ENCODE results near the gene CDCA7L.

Gene CDCA7L

GRCh38 chr7:21898265-21898930 is 47.3 kb downstream of the CDCA7L start:
- Histone ChIP-seq H3K36me3 (ENCODE audit: insufficient read depth, low read length) (peaks cover 17% of the 10 kb centered on the region; the same call in 1 of the 2 replicates), H3K9me3 (ENCODE audit: insufficient read depth, low read depth, low read length) (no peaks in the 10 kb centered on the region), H3K9me2 (replicated peaks; ENCODE audit: low read depth, low read length) (no peaks in the 10 kb centered on the region), H3K4me1 (ENCODE audit: insufficient read depth, low read length, poor library complexity, severe bottlenecking) (peaks cover 27% of the 10 kb centered on the region), H4K20me1 (ENCODE audit: insufficient read depth, low read length, poor library complexity, severe bottlenecking) (no peaks in the 10 kb centered on the region), H3K79me2 (ENCODE audit: insufficient read depth, low read length) (no peaks in the 10 kb centered on the region), H3K27me3 (ENCODE audit: insufficient read depth, low read length, poor library complexity, severe bottlenecking) (no peaks in the 10 kb centered on the region), H3K4me2 (ENCODE audit: low read depth, low read length, poor library complexity, severe bottlenecking) (peak overlapping the region; percentile 38), H3F3A (ENCODE audit: low read depth) (no peaks in the 10 kb centered on the region), H3K9ac (ENCODE audit: low read depth, low read length, poor library complexity, severe bottlenecking) (peak overlapping the region; percentile 6), H2AFZ (ENCODE audit: low read length) (peak overlapping the region; percentile 28), H3K4me3 (ENCODE audit: low read length, poor library complexity, severe bottlenecking) (peak overlapping the region; percentile 21)
- no peak for TF ChIP-seq EZH2phosphoT487 (IDR thresholded peaks at IDR 0.05; ENCODE audit: borderline replicate concordance)
- TF ChIP-seq, protein P1, sequence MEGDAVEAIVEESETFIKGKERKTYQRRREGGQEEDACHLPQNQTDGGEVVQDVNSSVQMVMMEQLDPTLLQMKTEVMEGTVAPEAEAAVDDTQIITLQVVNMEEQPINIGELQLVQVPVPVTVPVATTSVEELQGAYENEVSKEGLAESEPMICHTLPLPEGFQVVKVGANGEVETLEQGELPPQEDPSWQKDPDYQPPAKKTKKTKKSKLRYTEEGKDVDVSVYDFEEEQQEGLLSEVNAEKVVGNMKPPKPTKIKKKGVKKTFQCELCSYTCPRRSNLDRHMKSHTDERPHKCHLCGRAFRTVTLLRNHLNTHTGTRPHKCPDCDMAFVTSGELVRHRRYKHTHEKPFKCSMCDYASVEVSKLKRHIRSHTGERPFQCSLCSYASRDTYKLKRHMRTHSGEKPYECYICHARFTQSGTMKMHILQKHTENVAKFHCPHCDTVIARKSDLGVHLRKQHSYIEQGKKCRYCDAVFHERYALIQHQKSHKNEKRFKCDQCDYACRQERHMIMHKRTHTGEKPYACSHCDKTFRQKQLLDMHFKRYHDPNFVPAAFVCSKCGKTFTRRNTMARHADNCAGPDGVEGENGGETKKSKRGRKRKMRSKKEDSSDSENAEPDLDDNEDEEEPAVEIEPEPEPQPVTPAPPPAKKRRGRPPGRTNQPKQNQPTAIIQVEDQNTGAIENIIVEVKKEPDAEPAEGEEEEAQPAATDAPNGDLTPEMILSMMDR (conservative IDR thresholded peaks at IDR 0.05; ENCODE audit: low read length) = no peak

DNA sequence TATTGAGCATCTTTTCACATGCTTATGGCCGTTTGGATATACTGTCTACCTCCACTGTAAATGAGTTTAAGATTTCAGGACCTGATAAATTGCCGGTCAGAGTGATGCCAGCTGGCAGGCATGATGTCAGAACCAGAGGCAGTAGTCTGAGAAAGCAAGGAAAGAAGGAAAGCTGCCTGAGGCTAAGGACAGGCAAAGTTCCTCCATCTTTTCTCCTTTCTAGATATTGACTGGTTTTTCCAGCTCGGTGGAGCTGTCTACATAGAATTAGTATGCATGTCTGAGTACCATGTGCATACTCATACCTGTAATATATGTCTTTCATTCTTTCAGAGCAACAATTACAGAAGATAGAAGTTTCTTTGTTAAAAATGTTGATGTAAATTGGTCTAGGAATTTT is 52.3 kb downstream of the CDCA7L start:
- no peaks in the 10 kb centered on the region for H4K20me1 ChIP-seq (ENCODE audit: insufficient read depth, low read length, poor library complexity, severe bottlenecking)

GRCh38 chr7:21891291-21891690 is 54.4 kb downstream of the CDCA7L start:
- Histone ChIP-seq H3K27me3 (ENCODE audit: insufficient read depth, low read length, poor library complexity, severe bottlenecking) (no peaks in the 10 kb centered on the region), H3K4me1 (ENCODE audit: insufficient read depth, low read length, poor library complexity, severe bottlenecking) (peaks cover 7% of the 10 kb centered on the region), H3F3A (ENCODE audit: low read depth) (no peaks in the 10 kb centered on the region), H3K36me3 (ENCODE audit: insufficient read depth, low read length) (no peaks in the 10 kb centered on the region), H3K4me3 (ENCODE audit: low read length, poor library complexity, severe bottlenecking) (no peak overlapping the region), H3K4me2 (ENCODE audit: low read depth, low read length, poor library complexity, severe bottlenecking) (no peak overlapping the region), H3K9ac (ENCODE audit: low read depth, low read length, poor library complexity, severe bottlenecking) (no peak overlapping the region), H2AFZ (ENCODE audit: low read length) (no peak overlapping the region), H3K79me2 (ENCODE audit: insufficient read depth, low read length) (no peaks in the 10 kb centered on the region), H3K9me2 (replicated peaks; ENCODE audit: low read depth, low read length) (no peaks in the 10 kb centered on the region), H4K20me1 (ENCODE audit: insufficient read depth, low read length, poor library complexity, severe bottlenecking) (no peaks in the 10 kb centered on the region), H3K9me3 (ENCODE audit: insufficient read depth, low read depth, low read length) (no peaks in the 10 kb centered on the region)
- TF ChIP-seq EZH2phosphoT487 (IDR thresholded peaks at IDR 0.05; ENCODE audit: borderline replicate concordance) = no peak
- TF ChIP-seq, protein P1 (conservative IDR thresholded peaks at IDR 0.05; ENCODE audit: low read length) = no peak

More for the DNA sequence above, 52.3 kb downstream of the CDCA7L start:
- Histone ChIP-seq H3K4me1 (ENCODE audit: insufficient read depth, low read length, poor library complexity, severe bottlenecking) (peaks cover 24% of the 10 kb centered on the region), H3K79me2 (ENCODE audit: insufficient read depth, low read length) (no peaks in the 10 kb centered on the region), H3F3A (ENCODE audit: low read depth) (no peaks in the 10 kb centered on the region), H3K27me3 (ENCODE audit: insufficient read depth, low read length, poor library complexity, severe bottlenecking) (no peaks in the 10 kb centered on the region), H2AFZ (ENCODE audit: low read length) (no peak overlapping the region), H3K9me2 (replicated peaks; ENCODE audit: low read depth, low read length) (no peaks in the 10 kb centered on the region), H3K4me3 (ENCODE audit: low read length, poor library complexity, severe bottlenecking) (no peak overlapping the region), H3K9ac (ENCODE audit: low read depth, low read length, poor library complexity, severe bottlenecking) (no peak overlapping the region), H3K4me2 (ENCODE audit: low read depth, low read length, poor library complexity, severe bottlenecking) (no peak overlapping the region), H3K36me3 (ENCODE audit: insufficient read depth, low read length) (no peaks in the 10 kb centered on the region), H3K9me3 (ENCODE audit: insufficient read depth, low read depth, low read length) (no peaks in the 10 kb centered on the region)
- TF ChIP-seq EZH2phosphoT487 (IDR thresholded peaks at IDR 0.05; ENCODE audit: borderline replicate concordance) = no peak
- TF ChIP-seq, protein P1 (conservative IDR thresholded peaks at IDR 0.05; ENCODE audit: low read length) = no peak

Measured in Loucy (cell line).